DMS114 treated with DMSO at 0.1 percent for 48 hours (cell line): ENCODE results near the gene NPHS2.
"Not testable (repeated sequence)": the region's sequence is repeated elsewhere in the genome, so short reads cannot be mapped to it uniquely, and the experiment has no call there.

Source experiments
- DNase-seq: peaks from one replicate; lab custom pipeline; 2025; ENCODE audit not compliant: unreplicated experiment; lab: John Stamatoyannopoulos, UW

The NPHS2 gene

DNA sequence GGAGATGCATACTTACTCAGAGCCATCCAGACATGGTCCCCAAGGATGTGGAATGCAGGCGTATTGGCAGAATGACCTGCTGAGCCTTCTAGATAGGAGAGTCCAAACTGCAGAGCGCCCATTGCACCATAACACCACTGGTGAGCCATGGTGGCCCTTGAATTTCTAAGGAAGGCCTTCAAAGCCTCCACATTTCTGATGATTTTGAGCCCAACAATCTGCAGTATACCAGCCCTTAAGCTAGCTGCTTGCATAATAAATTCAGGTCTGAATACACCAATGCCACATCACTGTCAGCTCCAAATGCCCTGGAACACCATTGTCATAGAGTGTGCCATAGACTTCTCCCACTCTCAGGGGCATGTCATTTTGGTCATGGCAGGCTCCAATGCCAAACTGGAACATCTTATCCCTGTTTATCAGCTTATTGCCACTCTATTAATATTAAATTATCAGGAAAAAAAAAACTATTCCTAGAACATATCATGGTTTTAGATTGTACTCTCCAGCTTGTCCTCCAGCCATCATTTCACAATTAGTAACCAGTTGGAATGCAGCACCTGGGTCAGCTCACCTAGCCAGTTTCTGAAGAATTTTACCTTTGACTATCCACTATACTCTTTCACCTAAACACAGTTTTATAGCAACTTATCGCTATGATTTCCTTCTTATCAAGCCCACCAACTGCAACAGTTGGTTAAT is 26.9 kb downstream of the NPHS2 start:
- DNase-seq: no peak

DNA sequence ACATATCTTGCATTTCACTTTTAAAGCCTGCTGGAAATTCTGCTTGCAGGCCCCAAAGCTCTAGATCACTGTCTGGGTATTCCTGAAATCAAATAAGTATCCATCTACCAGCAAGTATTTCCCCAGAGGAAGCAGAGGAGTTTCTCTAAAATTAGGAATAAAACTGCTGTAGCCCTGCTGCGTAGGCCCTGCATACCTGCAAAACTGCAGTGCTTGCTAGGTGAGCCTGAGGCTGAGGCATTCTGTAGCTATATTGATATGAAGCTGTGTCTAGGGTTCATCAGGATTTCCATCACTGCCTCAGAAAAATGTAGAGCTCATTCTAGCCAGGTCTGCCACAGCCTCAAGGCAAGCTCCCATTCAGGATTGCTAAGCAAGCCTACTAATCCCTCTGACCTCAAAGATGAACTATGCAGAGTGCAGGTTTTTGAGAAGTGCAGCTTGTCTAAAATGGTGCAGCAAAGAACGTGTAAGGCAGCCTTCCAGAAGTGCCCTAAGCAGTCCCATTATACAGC is 28.7 kb downstream of the NPHS2 start:
- no peak for DNase-seq

DNA sequence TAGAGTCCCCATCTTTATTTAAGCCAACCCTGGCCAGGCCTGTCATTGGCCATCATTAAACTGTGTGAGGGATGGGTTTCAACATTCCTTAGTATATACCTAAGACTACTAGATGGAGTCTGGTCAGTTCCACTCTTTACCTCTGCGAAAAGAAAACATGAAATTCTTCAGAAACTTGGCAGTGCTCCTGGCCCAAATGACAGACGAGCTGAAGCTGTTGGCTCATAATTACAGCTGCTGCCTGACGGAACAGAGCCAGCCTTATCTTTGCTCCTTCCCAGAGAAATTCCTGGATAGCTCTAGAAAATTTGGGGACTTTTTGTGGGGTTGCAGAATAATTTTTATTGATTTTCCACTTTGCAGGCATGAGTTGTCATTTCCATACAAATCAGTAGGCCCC is 30.4 kb downstream of the NPHS2 start:
- DNase-seq: no peak

GRCh38 chr1:179541774-179542173 is 34.0 kb downstream of the NPHS2 start:
- no peak for DNase-seq

DNA sequence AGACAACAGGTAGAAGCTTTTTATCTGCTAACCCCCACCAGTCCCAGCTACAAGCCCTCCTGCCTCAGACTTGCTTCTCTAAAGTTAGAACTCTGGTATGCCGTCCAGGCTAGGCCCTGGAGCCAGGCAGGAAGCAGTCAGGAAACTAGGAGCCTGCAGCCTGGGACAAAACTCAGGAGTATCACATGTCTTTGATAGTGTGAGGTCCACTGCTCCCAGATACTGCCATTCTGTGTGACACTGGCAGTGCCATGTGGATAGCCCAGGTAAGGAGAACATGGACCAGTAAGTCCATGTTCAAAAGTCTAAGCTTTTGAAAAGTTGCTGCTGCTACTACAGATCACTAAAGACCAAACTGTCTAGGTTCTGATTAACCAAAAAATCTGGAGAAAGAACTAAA is 45.4 kb downstream of the NPHS2 start:
- DNase-seq: no peak

GRCh38 chr1:179529482-179530195 is 46.1 kb downstream of the NPHS2 start:
- no peak for DNase-seq

DNA sequence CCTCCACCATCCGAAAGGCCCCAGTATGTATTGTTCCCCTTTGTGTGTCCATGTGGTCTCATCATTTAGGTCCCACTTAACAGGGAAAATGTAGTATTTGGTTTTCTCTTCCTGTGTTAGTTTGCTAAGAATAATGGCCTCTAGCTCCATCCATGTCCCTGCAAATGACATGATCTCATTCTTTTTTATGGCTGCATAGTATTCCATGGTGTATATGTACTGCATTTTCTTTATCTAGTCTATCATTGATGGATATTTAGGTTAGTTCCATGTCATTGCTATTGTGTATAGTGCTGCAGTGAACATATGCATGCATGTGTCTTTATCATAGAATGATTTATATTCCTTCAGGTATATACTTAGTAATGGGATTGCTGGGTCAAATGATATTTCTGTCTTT is 57.2 kb downstream of the NPHS2 start:
- DNase-seq: not testable (repeated sequence)

DNA sequence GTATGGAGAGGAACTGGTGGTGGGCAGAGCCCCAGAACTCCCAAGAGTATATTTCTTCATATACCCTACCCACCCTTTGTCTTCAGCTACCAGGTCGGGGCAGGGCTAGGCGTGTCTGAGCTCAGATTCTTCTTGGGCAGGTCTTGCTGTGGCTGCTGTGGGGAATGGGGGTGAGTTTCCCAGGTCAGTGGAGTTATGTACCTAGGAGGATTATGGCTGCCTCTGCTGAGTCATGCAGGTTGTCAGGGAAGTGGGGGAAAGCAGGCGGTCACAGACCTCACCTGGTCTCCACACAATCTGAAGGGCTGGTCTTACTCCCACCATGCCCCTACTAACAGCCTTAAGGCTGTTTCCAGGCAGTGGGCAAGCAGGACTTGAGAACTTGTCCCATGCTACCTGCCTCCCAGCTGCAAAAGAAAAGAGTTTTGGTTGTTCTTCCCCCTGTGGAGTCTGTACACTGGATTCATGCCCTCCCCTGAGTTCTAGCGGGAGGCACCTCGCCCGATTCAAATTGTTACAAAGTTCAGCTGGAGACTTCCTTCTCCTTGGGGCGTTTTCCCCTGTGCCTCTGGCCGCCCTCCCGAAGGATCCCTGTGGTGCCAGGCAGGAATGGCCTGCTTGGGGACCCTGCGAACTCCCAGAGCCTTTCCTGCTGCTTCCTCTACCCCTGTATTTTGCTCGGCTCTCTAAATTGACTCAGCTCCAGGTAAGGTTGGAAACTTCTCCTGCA is 58.6 kb downstream of the NPHS2 start:
- DNase-seq: no peak

GRCh38 chr1:179510038-179510437 is 65.7 kb downstream of the NPHS2 start:
- no peak for DNase-seq

- DNase-seq: no peak
Measured at GRCh38 chr1:179509384-179509783, 66.4 kb downstream of the NPHS2 start.

DNA sequence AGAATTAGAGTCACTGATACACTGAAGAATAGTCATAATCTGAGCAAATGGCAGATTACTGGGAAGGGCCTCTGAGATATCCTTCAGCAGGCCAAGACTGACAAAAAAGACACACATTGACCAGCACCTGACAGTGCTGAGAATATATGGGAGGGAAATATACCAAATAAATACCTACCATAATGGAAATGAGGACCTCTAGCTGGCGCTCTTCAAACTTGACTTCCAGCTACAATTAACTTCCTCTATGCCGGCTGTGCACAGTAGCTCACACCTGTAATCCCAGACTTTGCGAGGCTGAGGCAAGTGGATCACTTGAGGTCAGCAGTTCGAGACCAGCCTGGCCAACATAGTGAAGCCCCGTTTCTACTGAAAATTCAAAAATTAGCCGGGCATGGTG is 69.5 kb downstream of the NPHS2 start:
- DNase-seq: no peak
